Measurements from ENCODE around the gene LYAR. TPM values are rescaled to one million over a fixed set of nuclear protein-coding genes. Genes with fewer than 3 reads are reported as not detected.

The LYAR gene
- total RNA-seq, 1 donor from 2014 or later = 7.3 TPM

DNA sequence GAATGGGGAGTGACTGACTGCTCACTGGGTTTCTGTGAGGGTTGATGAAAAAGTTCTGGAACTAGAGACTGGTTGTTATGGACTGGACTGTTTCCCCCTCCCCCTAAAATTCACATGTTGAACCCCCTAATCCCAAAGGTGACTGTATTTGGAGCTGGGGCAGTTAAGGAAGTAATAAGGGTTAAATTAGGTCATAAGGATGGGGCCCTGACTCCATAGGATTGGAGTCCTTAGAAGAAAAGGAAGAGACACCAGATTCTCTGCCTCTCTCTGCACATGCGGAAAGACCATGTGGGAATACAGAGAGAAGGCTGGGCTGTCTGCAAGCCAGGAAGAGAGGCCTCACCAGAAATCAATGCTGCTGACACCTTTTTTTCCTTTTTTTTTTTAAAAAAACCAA lies 38.3 kb upstream of the LYAR start:
- Histone ChIP-seq H3K9ac (ENCODE audit: low read depth in 1 of 3, low read length in 3 of 3) (no peak overlapping the region), H3K27me3 (ENCODE audit: control insufficient read depth in 3 of 3, insufficient read depth in 3 of 3, low read length in 3 of 3) (no peaks in the 10 kb centered on the region), H3K4me1 (ENCODE audit: control insufficient read depth in 3 of 3, insufficient read depth in 3 of 3, low read length in 3 of 3) (no peaks in the 10 kb centered on the region), H3K4me3 (ENCODE audit: low read length in 3 of 3) (no peak overlapping the region), H3K27ac (ENCODE audit: low read depth, low read length) (no peak overlapping the region), H3K36me3 (ENCODE audit: control insufficient read depth in 3 of 3, insufficient read depth in 3 of 3, low read length in 3 of 3) (peaks cover 0 to 2% (median 0%) of the 10 kb centered on the region in 3 donors), H3K9me3 (ENCODE audit: control insufficient read depth in 3 of 3, low read length in 3 of 3) (no peaks in the 10 kb centered on the region)

DNA sequence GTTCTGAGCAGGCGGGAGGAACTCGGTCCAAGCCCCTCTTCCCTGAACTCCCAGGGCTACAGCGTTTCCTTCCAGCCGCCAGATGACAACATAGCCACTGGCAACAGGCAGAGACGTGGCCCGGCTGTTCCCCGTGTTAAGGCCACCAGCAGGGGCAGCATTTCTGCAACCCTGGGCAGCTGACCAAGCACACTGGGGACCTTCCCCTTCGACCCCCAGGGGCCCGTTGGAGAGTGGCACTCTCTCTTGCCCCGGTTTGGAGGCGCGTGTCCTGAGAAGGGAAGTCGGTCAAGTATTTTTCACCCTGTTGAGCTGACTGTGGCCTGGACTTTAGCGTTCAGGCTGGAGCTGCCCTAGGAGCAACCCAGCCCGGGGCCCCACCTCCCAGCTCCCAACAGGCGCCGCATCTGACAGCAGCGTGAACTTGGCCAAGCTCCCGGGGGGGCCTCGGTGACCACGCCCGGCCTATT lies 37.7 kb upstream of the LYAR start:
- H3K4me3 ChIP-seq (ENCODE audit: low read length in 3 of 3) = no peak overlapping the region
- H3K27ac ChIP-seq (ENCODE audit: low read depth, low read length) = no peak overlapping the region
- H3K9me3 ChIP-seq (ENCODE audit: control insufficient read depth in 3 of 3, low read length in 3 of 3) = no peaks in the 10 kb centered on the region

DNA sequence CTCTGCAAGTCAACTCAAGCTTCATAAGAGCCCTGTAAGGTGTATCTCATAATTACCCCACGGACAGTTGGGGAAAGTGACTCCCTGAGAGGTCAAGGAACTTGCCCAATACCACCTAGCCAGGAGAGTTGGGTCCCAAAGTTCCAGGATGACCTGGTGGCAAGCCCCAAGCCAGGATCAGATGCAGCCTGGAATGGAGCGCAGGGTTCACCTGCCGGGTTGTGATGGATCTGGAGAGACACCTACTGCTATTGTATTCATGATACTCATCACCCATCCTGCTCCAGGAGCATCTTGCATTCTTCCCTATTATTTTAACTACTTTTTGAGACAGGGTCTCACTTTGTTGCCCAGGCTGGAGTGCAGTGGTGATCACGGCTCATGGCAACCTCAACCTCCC lies 36.2 kb upstream of the LYAR start:
- no peaks in the 10 kb centered on the region for H3K9me3 ChIP-seq (ENCODE audit: control insufficient read depth in 3 of 3, low read length in 3 of 3)
- H3K9ac ChIP-seq (ENCODE audit: low read depth in 1 of 3, low read length in 3 of 3) = no peak overlapping the region
- no peak overlapping the region for H3K27ac ChIP-seq (ENCODE audit: low read depth, low read length)
- no peak overlapping the region for H3K4me3 ChIP-seq (ENCODE audit: low read length in 3 of 3)
- peaks cover 13 to 17% (median 14%) of the 10 kb centered on the region in 3 donors for H3K36me3 ChIP-seq (ENCODE audit: control insufficient read depth in 3 of 3, insufficient read depth in 3 of 3, low read length in 3 of 3)
- H3K4me1 ChIP-seq (ENCODE audit: control insufficient read depth in 3 of 3, insufficient read depth in 3 of 3, low read length in 3 of 3) = no peaks in the 10 kb centered on the region
- no peaks in the 10 kb centered on the region for H3K27me3 ChIP-seq (ENCODE audit: control insufficient read depth in 3 of 3, insufficient read depth in 3 of 3, low read length in 3 of 3)

More for the DNA sequence above, 37.7 kb upstream of the LYAR start:
- Histone ChIP-seq H3K36me3 (ENCODE audit: control insufficient read depth in 3 of 3, insufficient read depth in 3 of 3, low read length in 3 of 3) (peaks cover under 1 to 4% (median 1%) of the 10 kb centered on the region in 3 donors), H3K4me1 (ENCODE audit: control insufficient read depth in 3 of 3, insufficient read depth in 3 of 3, low read length in 3 of 3) (no peaks in the 10 kb centered on the region), H3K27me3 (ENCODE audit: control insufficient read depth in 3 of 3, insufficient read depth in 3 of 3, low read length in 3 of 3) (no peaks in the 10 kb centered on the region), H3K9ac (ENCODE audit: low read depth in 1 of 3, low read length in 3 of 3) (no peak overlapping the region)

DNA sequence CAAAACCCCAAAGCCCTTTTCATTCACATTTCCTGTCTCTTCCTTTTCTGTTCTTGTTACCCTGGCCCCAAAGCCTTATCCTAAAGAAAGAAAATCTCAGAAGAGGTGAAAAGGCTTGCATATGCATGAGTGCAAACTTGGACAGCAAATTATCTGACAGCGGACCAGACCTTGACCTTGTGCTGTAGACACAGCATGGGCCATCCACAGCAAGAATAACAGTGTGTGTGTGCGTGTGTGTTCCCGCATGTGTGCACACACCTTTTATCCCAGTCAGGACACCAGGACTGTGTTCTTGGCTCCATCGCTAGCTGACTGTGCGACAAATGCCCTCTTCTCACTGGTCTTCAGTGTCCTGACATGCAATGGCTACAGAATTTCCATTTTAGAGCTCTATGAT lies 35.4 kb upstream of the LYAR start:
- H3K27me3 ChIP-seq (ENCODE audit: control insufficient read depth in 3 of 3, insufficient read depth in 3 of 3, low read length in 3 of 3) = no peaks in the 10 kb centered on the region
- no peak overlapping the region for H3K4me3 ChIP-seq (ENCODE audit: low read length in 3 of 3)
- no peaks in the 10 kb centered on the region for H3K4me1 ChIP-seq (ENCODE audit: control insufficient read depth in 3 of 3, insufficient read depth in 3 of 3, low read length in 3 of 3)
- no peak overlapping the region for H3K27ac ChIP-seq (ENCODE audit: low read depth, low read length)
- H3K9me3 ChIP-seq (ENCODE audit: control insufficient read depth in 3 of 3, low read length in 3 of 3) = no peaks in the 10 kb centered on the region
- no peak overlapping the region for H3K9ac ChIP-seq (ENCODE audit: low read depth in 1 of 3, low read length in 3 of 3)
- H3K36me3 ChIP-seq (ENCODE audit: control insufficient read depth in 3 of 3, insufficient read depth in 3 of 3, low read length in 3 of 3) = peaks cover 21 to 25% (median 22%) of the 10 kb centered on the region in 3 donors

DNA sequence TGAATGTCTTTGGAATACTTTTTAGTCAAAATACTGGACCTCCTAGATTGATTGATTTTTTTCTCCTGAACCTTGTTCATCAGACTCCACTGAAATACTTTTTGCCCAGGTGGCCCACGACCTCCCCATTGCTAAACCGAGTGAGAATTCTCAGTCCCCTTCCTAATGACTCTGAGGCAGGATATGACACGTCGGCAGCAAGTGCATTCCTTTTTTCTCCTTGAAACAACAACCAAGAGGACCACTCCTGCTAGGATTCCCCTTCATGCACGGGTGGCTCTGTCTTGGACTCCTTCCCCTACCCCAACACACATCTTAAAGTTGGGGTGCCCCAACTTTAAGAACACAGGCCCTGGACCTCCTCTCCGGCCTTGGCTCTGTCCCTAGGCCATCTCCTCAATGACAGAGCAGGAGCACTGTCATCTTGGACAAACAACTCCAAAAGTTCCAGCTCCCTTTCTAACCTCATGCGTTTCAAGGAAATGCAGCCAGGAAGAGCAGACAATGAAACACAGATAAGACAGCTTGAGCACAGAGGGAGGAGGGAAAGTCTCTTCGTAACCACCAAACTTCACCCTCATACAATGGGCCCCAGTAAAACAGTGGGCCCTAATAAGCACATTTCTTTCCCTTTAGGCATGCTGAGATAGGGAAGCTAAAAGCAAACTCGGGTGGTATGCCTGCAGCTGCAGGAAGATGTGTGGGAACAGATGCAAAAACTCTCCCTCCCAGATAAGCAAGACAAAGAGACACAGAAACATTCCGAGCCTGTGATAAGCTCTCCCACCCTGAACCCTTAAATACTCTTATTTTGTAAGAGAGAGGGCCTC lies 34.0 kb upstream of the LYAR start:
- no peak overlapping the region for H3K4me3 ChIP-seq (ENCODE audit: low read length in 3 of 3)
- H3K27ac ChIP-seq (ENCODE audit: low read depth, low read length) = no peak overlapping the region
- no peak overlapping the region for H3K9ac ChIP-seq (ENCODE audit: low read depth in 1 of 3, low read length in 3 of 3)
- peaks cover 25 to 27% (median 26%) of the 10 kb centered on the region in 3 donors for H3K36me3 ChIP-seq (ENCODE audit: control insufficient read depth in 3 of 3, insufficient read depth in 3 of 3, low read length in 3 of 3)
- H3K27me3 ChIP-seq (ENCODE audit: control insufficient read depth in 3 of 3, insufficient read depth in 3 of 3, low read length in 3 of 3) = no peaks in the 10 kb centered on the region
- no peaks in the 10 kb centered on the region for H3K4me1 ChIP-seq (ENCODE audit: control insufficient read depth in 3 of 3, insufficient read depth in 3 of 3, low read length in 3 of 3)
- no peaks in the 10 kb centered on the region for H3K9me3 ChIP-seq (ENCODE audit: control insufficient read depth in 3 of 3, low read length in 3 of 3)

DNA sequence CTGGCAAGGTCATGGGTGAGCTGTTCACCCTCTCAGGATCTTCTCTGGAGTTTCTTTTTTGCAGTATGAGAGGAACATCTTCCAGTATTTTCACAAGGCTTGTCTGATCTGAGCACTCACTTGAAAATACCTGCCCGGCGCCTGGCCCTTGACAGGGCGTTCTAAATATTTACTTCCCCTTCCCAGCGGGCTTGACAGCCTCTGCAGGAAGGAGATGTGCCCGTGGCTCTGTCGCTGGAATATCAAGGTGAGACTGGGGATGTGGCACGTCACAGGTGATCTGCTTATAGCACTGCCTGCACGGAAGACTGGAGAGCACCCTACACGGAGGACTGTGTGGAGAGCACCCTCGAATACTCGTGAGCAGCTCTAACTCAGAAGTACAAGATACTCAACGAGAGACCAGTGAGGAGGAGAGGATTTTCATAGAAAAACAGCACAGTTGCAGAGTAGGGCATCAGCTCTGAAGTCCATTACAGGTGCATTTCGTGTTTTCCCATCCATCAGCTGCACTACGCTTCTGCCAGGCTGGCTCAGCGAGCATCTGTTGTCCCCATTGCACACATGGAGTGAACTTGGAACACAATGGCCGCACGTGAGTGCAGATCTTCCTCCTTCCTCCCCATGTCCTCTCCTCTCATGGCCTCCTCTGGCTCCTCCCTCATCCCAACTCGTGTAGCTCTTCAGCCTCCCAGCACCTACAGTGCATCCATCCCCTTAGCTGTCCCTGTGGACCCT lies 32.2 kb upstream of the LYAR start:
- H3K9me3 ChIP-seq (ENCODE audit: control insufficient read depth in 3 of 3, low read length in 3 of 3) = no peaks in the 10 kb centered on the region
- peaks cover 30 to 35% (median 34%) of the 10 kb centered on the region in 3 donors for H3K36me3 ChIP-seq (ENCODE audit: control insufficient read depth in 3 of 3, insufficient read depth in 3 of 3, low read length in 3 of 3)
- no peak overlapping the region for H3K27ac ChIP-seq (ENCODE audit: low read depth, low read length)

DNA sequence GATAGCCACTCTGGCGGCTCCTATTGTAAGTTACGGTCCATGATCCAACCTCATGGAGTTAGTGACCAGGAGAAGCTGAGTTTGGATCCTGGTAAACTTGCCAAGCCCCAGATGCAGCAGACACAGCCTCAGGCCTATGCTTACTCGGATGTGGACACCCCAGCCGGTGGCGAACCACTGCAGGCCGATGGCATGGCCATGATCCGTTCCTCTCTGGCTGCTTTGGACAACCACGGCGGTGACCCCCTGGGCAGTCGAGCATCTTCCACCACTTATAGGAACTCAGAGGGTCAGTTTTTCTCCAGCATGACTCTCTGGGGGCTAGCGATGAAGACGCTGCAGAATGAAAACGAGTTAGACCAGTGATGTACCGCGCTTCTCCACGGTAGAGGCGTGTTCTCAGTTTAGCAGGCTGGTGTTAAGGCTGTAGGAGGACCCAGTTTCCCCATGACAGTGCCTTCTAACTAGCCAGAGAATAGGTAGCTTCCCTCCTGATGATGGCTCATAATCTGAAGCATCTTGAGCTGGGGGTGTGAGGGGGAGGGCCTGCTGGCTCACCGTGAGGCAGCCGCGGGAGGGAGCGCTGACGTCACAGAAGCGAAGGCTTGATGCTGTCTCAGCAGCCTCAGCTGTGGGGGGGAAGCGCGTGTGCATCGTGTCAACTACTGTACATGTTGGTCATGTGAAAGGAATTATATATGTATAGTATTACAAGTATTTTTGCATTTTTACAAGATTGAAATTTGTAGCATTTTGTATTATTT lies 31.2 kb upstream of the LYAR start:
- Histone ChIP-seq H3K4me3 (ENCODE audit: low read length in 3 of 3) (no peak overlapping the region), H3K36me3 (ENCODE audit: control insufficient read depth in 3 of 3, insufficient read depth in 3 of 3, low read length in 3 of 3) (peaks cover 38 to 44% (median 41%) of the 10 kb centered on the region in 3 donors)

More for the DNA sequence above, 32.2 kb upstream of the LYAR start:
- no peaks in the 10 kb centered on the region for H3K27me3 ChIP-seq (ENCODE audit: control insufficient read depth in 3 of 3, insufficient read depth in 3 of 3, low read length in 3 of 3)
- H3K4me1 ChIP-seq (ENCODE audit: control insufficient read depth in 3 of 3, insufficient read depth in 3 of 3, low read length in 3 of 3) = no peaks in the 10 kb centered on the region
- no peak overlapping the region for H3K4me3 ChIP-seq (ENCODE audit: low read length in 3 of 3)
- no peak overlapping the region for H3K9ac ChIP-seq (ENCODE audit: low read depth in 1 of 3, low read length in 3 of 3)

DNA sequence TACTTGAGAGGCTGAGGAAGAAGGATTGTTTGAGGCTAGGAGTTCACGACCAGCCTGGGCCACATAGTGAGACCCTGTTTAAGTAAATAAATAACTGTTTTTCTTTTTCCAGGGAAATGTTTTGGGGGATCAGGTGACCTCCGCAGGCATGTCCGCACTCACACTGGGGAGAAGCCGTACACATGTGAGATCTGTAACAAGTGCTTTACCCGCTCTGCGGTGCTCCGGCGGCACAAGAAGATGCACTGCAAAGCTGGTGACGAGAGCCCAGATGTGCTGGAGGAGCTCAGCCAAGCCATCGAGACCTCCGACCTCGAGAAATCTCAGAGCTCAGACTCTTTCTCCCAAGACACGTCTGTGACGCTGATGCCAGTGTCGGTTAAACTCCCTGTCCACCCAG lies 30.6 kb upstream of the LYAR start:
- H3K9ac ChIP-seq (ENCODE audit: low read depth in 1 of 3, low read length in 3 of 3) = no peak overlapping the region
- no peaks in the 10 kb centered on the region for H3K9me3 ChIP-seq (ENCODE audit: control insufficient read depth in 3 of 3, low read length in 3 of 3)
- no peak overlapping the region for H3K4me3 ChIP-seq (ENCODE audit: low read length in 3 of 3)
- H3K27me3 ChIP-seq (ENCODE audit: control insufficient read depth in 3 of 3, insufficient read depth in 3 of 3, low read length in 3 of 3) = no peaks in the 10 kb centered on the region
- peaks cover 43 to 50% (median 47%) of the 10 kb centered on the region in 3 donors for H3K36me3 ChIP-seq (ENCODE audit: control insufficient read depth in 3 of 3, insufficient read depth in 3 of 3, low read length in 3 of 3)
- no peaks in the 10 kb centered on the region for H3K4me1 ChIP-seq (ENCODE audit: control insufficient read depth in 3 of 3, insufficient read depth in 3 of 3, low read length in 3 of 3)
- no peak overlapping the region for H3K27ac ChIP-seq (ENCODE audit: low read depth, low read length)

More for the DNA sequence above, 31.2 kb upstream of the LYAR start:
- H3K9ac ChIP-seq (ENCODE audit: low read depth in 1 of 3, low read length in 3 of 3) = no peak overlapping the region
- no peaks in the 10 kb centered on the region for H3K27me3 ChIP-seq (ENCODE audit: control insufficient read depth in 3 of 3, insufficient read depth in 3 of 3, low read length in 3 of 3)
- no peaks in the 10 kb centered on the region for H3K4me1 ChIP-seq (ENCODE audit: control insufficient read depth in 3 of 3, insufficient read depth in 3 of 3, low read length in 3 of 3)
- H3K27ac ChIP-seq (ENCODE audit: low read depth, low read length) = no peak overlapping the region
- no peaks in the 10 kb centered on the region for H3K9me3 ChIP-seq (ENCODE audit: control insufficient read depth in 3 of 3, low read length in 3 of 3)

DNA sequence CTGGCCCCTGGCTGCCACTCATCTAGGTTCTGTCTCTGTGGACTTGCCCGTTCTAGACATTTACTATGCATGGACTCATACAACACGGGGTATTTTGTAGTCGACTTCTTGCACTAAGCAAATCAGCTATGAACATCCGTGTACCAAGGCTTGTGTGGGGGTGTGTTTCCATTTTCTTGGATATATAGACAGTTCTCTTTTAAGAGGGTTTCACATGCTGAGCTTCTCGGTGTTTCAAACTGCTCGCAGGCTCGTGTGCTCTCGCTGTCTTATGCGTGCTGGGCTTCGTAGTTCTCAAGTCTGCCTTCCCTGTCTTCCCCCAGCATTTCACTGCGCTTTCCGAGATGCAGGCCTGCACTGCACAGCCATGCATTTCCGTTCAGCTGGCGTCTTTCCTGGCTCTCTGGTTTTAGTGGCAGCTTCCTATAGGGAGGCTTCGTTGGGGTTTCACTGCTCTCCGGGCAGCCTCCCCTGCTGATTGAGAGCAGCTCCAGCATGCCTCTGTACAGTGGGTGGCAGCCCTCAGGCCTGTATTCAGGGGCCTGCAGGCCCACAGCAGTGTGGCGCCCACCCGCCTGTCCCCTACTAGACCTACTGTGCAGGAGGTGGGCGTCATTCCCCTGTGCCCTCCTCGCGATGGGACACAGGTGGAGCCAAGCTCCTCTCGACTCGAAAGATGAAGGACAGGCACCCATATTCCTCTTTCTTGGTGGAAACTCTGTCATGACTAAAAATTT lies 27.7 kb upstream of the LYAR start:
- peaks cover 60 to 68% (median 66%) of the 10 kb centered on the region in 3 donors for H3K36me3 ChIP-seq (ENCODE audit: control insufficient read depth in 3 of 3, insufficient read depth in 3 of 3, low read length in 3 of 3)
- no peaks in the 10 kb centered on the region for H3K9me3 ChIP-seq (ENCODE audit: control insufficient read depth in 3 of 3, low read length in 3 of 3)
- H3K27me3 ChIP-seq (ENCODE audit: control insufficient read depth in 3 of 3, insufficient read depth in 3 of 3, low read length in 3 of 3) = no peaks in the 10 kb centered on the region
- H3K27ac ChIP-seq (ENCODE audit: low read depth, low read length) = no peak overlapping the region
- H3K9ac ChIP-seq (ENCODE audit: low read depth in 1 of 3, low read length in 3 of 3) = no peak overlapping the region
- H3K4me1 ChIP-seq (ENCODE audit: control insufficient read depth in 3 of 3, insufficient read depth in 3 of 3, low read length in 3 of 3) = no peaks in the 10 kb centered on the region
- no peak overlapping the region for H3K4me3 ChIP-seq (ENCODE audit: low read length in 3 of 3)
